Neural cell (in vitro differentiated cells): Measurements from ENCODE around the gene LRRK1. TPM values are rescaled to one million over a fixed set of nuclear protein-coding genes. Genes with fewer than 3 reads are reported as not detected.

Experiments
- H2AFZ ChIP-seq: fragments of 200-600, 300-800 bp; sonication (generic), shearing (Covaris generic); 2 replicates; pipeline ENCODE4 v1.6.0; 2014; ENCODE audit warnings: low read depth, mild to moderate bottlenecking, antibody characterized with exemption, low read length, moderate library complexity
- H3F3A ChIP-seq: fragments of 200-600 bp; shearing (Covaris generic); 2 replicates; pipeline ENCODE4 v1.6.1; 2016; ENCODE audit warnings: mild to moderate bottlenecking, moderate library complexity, mixed read lengths, antibody characterized with exemption, low read length; ENCODE audit not compliant: insufficient read depth, poor library complexity, severe bottlenecking
- H3K27ac ChIP-seq: fragments of 200-600, 300-800 bp; sonication (generic), shearing (Covaris generic); 2 replicates; pipeline ENCODE4 v1.5.1; 2014; ENCODE audit warnings: mild to moderate bottlenecking, low read length, moderate library complexity
- H3K27me3 ChIP-seq: fragments of 300-800, 200-600 bp; sonication (generic), shearing (Covaris generic); 2 replicates; pipeline ENCODE4 v1.6.0; 2014; ENCODE audit warnings: mild to moderate bottlenecking, low read depth, low read length, moderate library complexity; ENCODE audit not compliant: insufficient read depth
- H3K36me3 ChIP-seq: fragments of 300-800, 200-600 bp; sonication (generic), shearing (Covaris generic); 2 replicates; pipeline ENCODE4 v1.5.1; 2014; ENCODE audit warnings: mild to moderate bottlenecking, antibody characterized with exemption, low read length, moderate library complexity; ENCODE audit not compliant: insufficient read depth
- H3K4me2 ChIP-seq: fragments of 300-800, 200-600 bp; sonication (generic), shearing (Covaris generic); 2 replicates; pipeline ENCODE4 v1.6.0; 2014; ENCODE audit warnings: mild to moderate bottlenecking, low read length
- H3K4me3 ChIP-seq: fragments of 300-800, 200-600 bp; sonication (generic), shearing (Covaris generic); 2 replicates; pipeline ENCODE4 v1.5.1; 2014; ENCODE audit warnings: mild to moderate bottlenecking, low read length, moderate library complexity
- H3K79me2 ChIP-seq: fragments of 200-600 bp; shearing (Covaris generic); replicated peaks from 2 replicates; pipeline ENCODE4 v1.6.0; 2014; ENCODE audit warnings: mild to moderate bottlenecking, low read length, moderate library complexity; ENCODE audit not compliant: insufficient read depth
- H3K9ac ChIP-seq: fragments of 300-800, 200-600 bp; sonication (generic), shearing (Covaris generic); 2 replicates; pipeline ENCODE4 v1.6.1; 2016; ENCODE audit warnings: mild to moderate bottlenecking, low read length, mixed read lengths
- H3K9me2 ChIP-seq: fragments of 200-600 bp; shearing (Covaris generic); 2 replicates; pipeline ENCODE4 v1.6.1; 2016; ENCODE audit warnings: mild to moderate bottlenecking, low read length, mixed read lengths; ENCODE audit not compliant: insufficient read depth
- H3K9me3 ChIP-seq: fragments of 200-600, 300-800 bp; sonication (generic), shearing (Covaris generic); 2 replicates; pipeline ENCODE4 v1.6.1; 2016; ENCODE audit warnings: mild to moderate bottlenecking, mixed run types, low read length, moderate library complexity, mixed read lengths
- H4K20me1 ChIP-seq: fragments of 200-600 bp; shearing (Covaris generic); 2 replicates; pipeline ENCODE4 v1.6.1; 2016; ENCODE audit warnings: mild to moderate bottlenecking, mixed run types; ENCODE audit not compliant: insufficient read depth
- CTCF ChIP-seq: fragments of 450-650 bp; IDR thresholded peaks from 2 replicates; pipeline ENCODE4 v1.5.1; 2014; ENCODE audit warnings: antibody characterized with exemption, mild to moderate bottlenecking, moderate library complexity; ENCODE audit not compliant: poor library complexity, severe bottlenecking
- EP300 ChIP-seq: fragments of 450-650 bp; conservative IDR thresholded peaks from 2 replicates; pipeline ENCODE4 v1.6.1; 2014; ENCODE audit warnings: antibody characterized with exemption, mild to moderate bottlenecking, moderate library complexity; ENCODE audit not compliant: poor library complexity, severe bottlenecking
- EZH2 ChIP-seq: fragments of 200-600, 300-800 bp; shearing (Covaris generic), sonication (generic); IDR thresholded peaks from 2 replicates; pipeline ENCODE4 v1.6.1; 2014; ENCODE audit warnings: antibody characterized with exemption, low read length, borderline replicate concordance, mild to moderate bottlenecking; ENCODE audit not compliant: insufficient read depth, poor library complexity, severe bottlenecking
- MXI1 ChIP-seq: fragments of 450-650 bp; conservative IDR thresholded peaks from 2 replicates; pipeline ENCODE4 v1.6.1; 2014; ENCODE audit warnings: antibody characterized with exemption, mild to moderate bottlenecking; ENCODE audit not compliant: poor library complexity, severe bottlenecking
- POLR2AphosphoS5 ChIP-seq: IDR thresholded peaks from 2 replicates; pipeline ENCODE4 v1.6.1; 2012
- RAD21 ChIP-seq: fragments of 450-650 bp; conservative IDR thresholded peaks from 2 replicates; pipeline ENCODE4 v1.6.1; 2014; ENCODE audit warnings: antibody characterized with exemption, mild to moderate bottlenecking, moderate library complexity
- REST ChIP-seq: IDR thresholded peaks from 2 replicates; pipeline ENCODE4 v1.6.1; 2012; ENCODE audit warnings: borderline replicate concordance
- SMC3 ChIP-seq: fragments of 450-650 bp; conservative IDR thresholded peaks from 2 replicates; pipeline ENCODE4 v1.6.1; 2014; ENCODE audit warnings: antibody characterized with exemption, mild to moderate bottlenecking, moderate library complexity; ENCODE audit not compliant: poor library complexity
- TAF1 ChIP-seq: IDR thresholded peaks from 2 replicates; pipeline ENCODE4 v1.6.1; 2012; ENCODE audit warnings: low read depth
- polyA plus RNA-seq: library from polyadenylated mRNA; depleted of rRNA; stranded (reverse); fragments of >200 nt; gene quantifications from 2 replicates; pipeline ENCODE4 v1.2.3, GENCODE V29; 2014

Gene LRRK1
- polyA plus RNA-seq, 1 donor from 2014 or later = 0.06 TPM

- Histone ChIP-seq H3K36me3 (no peaks in the 10 kb centered on the region), H3K4me2 (no peak overlapping the region), H3K27me3 (peaks cover 3% of the 10 kb centered on the region), H2AFZ (no peak overlapping the region), H4K20me1 (no peaks in the 10 kb centered on the region), H3K79me2 (no peaks in the 10 kb centered on the region), H3K27ac (no peak overlapping the region), H3K9ac (no peak overlapping the region), H3K4me3 (no peak overlapping the region), H3K9me3 (no peaks in the 10 kb centered on the region), H3F3A (no peaks in the 10 kb centered on the region), H3K9me2 (no peaks in the 10 kb centered on the region)
- TF ChIP-seq EZH2 (no peak), REST (no peak), CTCF (no peak), POLR2AphosphoS5 (no peak), EP300 (no peak), MXI1 (no peak), RAD21 (no peak), SMC3 (no peak), TAF1 (no peak)
Observed at GRCh38 chr15:100934726-100935125, 15.6 kb downstream of the LRRK1 start.

- Histone ChIP-seq H3K27me3 (peaks cover 3% of the 10 kb centered on the region), H3K36me3 (no peaks in the 10 kb centered on the region), H3F3A (no peaks in the 10 kb centered on the region), H3K27ac (no peak overlapping the region), H3K4me3 (no peak overlapping the region), H3K4me2 (no peak overlapping the region), H2AFZ (no peak overlapping the region), H3K9ac (no peak overlapping the region), H4K20me1 (no peaks in the 10 kb centered on the region), H3K79me2 (no peaks in the 10 kb centered on the region), H3K9me3 (no peaks in the 10 kb centered on the region), H3K9me2 (no peaks in the 10 kb centered on the region)
- TF ChIP-seq SMC3 = no peak
- no peak for TF ChIP-seq REST
- TF ChIP-seq EZH2 = no peak
- TF ChIP-seq CTCF = no peak
- TF ChIP-seq MXI1 = no peak
- no peak for TF ChIP-seq RAD21
- TF ChIP-seq TAF1 = no peak
- TF ChIP-seq EP300 = no peak
- TF ChIP-seq POLR2AphosphoS5 = no peak
Observed at GRCh38 chr15:100937171-100937570, 18.0 kb downstream of the LRRK1 start.
